OCI-LY1 (cell line): ENCODE measurements around the gene UBR4.

Experiments
- H2AFZ ChIP-seq: fragments of 200-600 bp; sonication (generic), shearing (Covaris generic); 2 replicates; pipeline ENCODE4 v1.6.0; 2014; ENCODE audit warnings: antibody characterized with exemption, mild to moderate bottlenecking, low read length
- H3F3A ChIP-seq: fragments of 200-600 bp; sonication (generic), shearing (Covaris generic); 2 replicates; pipeline ENCODE4 v1.6.0; 2014; ENCODE audit warnings: mild to moderate bottlenecking, antibody characterized with exemption, low read length, moderate library complexity; ENCODE audit not compliant: insufficient read depth
- H3K27ac ChIP-seq: fragments of 200-600 bp; sonication (generic); 2 replicates; pipeline ENCODE4 v1.5.1; 2014; ENCODE audit warnings: low read length, mixed run types, mild to moderate bottlenecking, low read depth; ENCODE audit not compliant: poor library complexity, severe bottlenecking
- H3K27me3 ChIP-seq: fragments of 200-600 bp; sonication (generic); 2 replicates; pipeline ENCODE4 v1.6.0; 2014; ENCODE audit warnings: antibody characterized with exemption, mild to moderate bottlenecking, low read length, moderate library complexity; ENCODE audit not compliant: insufficient read depth
- H3K36me3 ChIP-seq: fragments of 200-600 bp; sonication (generic); 2 replicates; pipeline ENCODE4 v1.6.1; 2014; ENCODE audit warnings: mild to moderate bottlenecking, antibody characterized with exemption, low read length, moderate library complexity, mixed read lengths; ENCODE audit not compliant: insufficient read depth
- H3K4me1 ChIP-seq: fragments of 200-600 bp; sonication (generic); 2 replicates; pipeline ENCODE4 v1.5.1; 2014; ENCODE audit warnings: mild to moderate bottlenecking, low read length, moderate library complexity; ENCODE audit not compliant: insufficient read depth, severe bottlenecking
- H3K4me2 ChIP-seq: fragments of 200-600 bp; sonication (generic), shearing (Covaris generic); 2 replicates; pipeline ENCODE4 v1.6.1; 2014; ENCODE audit warnings: low read length
- H3K4me3 ChIP-seq: fragments of 200-600 bp; sonication (generic); 2 replicates; pipeline ENCODE4 v1.5.1; 2014; ENCODE audit warnings: low read length, low read depth, mild to moderate bottlenecking, mixed read lengths; ENCODE audit not compliant: poor library complexity, severe bottlenecking
- H3K79me2 ChIP-seq: fragments of 200-600 bp; shearing (Covaris generic); 2 replicates; pipeline ENCODE4 v1.6.1; 2016; ENCODE audit warnings: mixed run types, low read length, mixed read lengths; ENCODE audit not compliant: insufficient read depth
- H3K9ac ChIP-seq: fragments of 200-600 bp; sonication (generic), shearing (Covaris generic); 2 replicates; pipeline ENCODE4 v1.6.1; 2014; ENCODE audit warnings: mild to moderate bottlenecking, low read length, mixed read lengths
- H3K9me2 ChIP-seq: fragments of 200-600 bp; sonication (generic), shearing (Covaris generic); 2 replicates; pipeline ENCODE4 v1.6.1; 2014; ENCODE audit warnings: low read depth, mild to moderate bottlenecking, low read length, mixed read lengths
- H3K9me3 ChIP-seq: fragments of 200-600 bp; shearing (Covaris generic); 2 replicates; pipeline ENCODE4 v1.6.1; 2014; ENCODE audit warnings: low read length, mixed read lengths
- H4K20me1 ChIP-seq: fragments of 200-600 bp; sonication (generic), shearing (Covaris generic); 2 replicates; pipeline ENCODE4 v1.6.0; 2016; ENCODE audit warnings: mild to moderate bottlenecking, low read length; ENCODE audit not compliant: insufficient read depth
- EZH2 ChIP-seq: fragments of 200-600 bp; sonication (generic), shearing (Covaris generic); IDR thresholded peaks from 2 replicates; pipeline ENCODE4 v1.8.0; 2017; ENCODE audit warnings: borderline replicate concordance, mixed run types, mild to moderate bottlenecking, antibody characterized with exemption, low read length, moderate library complexity, mixed read lengths
- TF ChIP-seq, protein P1 (sequence below): fragments of 200-600 bp; sonication (generic), shearing (Covaris generic); IDR thresholded peaks from 2 replicates; pipeline ENCODE4 v1.5.1; 2017; ENCODE audit warnings: mild to moderate bottlenecking, antibody characterized with exemption, low read length, moderate library complexity, mixed read lengths

The UBR4 gene

DNA sequence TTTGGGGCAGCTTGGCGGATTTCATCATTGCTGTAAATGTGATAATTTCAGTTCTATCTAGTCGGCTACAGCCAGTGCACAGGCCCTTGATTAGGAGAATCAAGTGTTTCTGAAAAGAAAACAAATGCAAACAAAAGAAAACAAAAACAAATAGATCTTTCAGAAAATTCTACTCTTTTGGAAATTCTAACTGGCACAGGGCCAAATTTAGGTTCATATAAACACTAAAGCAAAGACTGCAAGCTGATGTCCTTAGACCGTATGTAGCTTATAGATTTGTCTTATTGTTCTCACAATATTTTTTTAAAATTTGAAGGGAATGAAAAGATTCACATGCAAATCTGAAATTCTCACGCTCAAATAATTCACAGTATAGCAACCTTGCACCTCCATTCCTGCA, 11.2 kb downstream of the UBR4 start:
- Histone ChIP-seq H3K9ac (no peak overlapping the region), H3K4me2 (no peak overlapping the region), H3K27ac (no peak overlapping the region), H4K20me1 (no peaks in the 10 kb centered on the region), H3K27me3 (no peaks in the 10 kb centered on the region), H3K9me3 (no peaks in the 10 kb centered on the region), H3K4me1 (no peaks in the 10 kb centered on the region), H3K9me2 (no peaks in the 10 kb centered on the region), H3K4me3 (no peak overlapping the region), H2AFZ (no peak overlapping the region), H3F3A (no peaks in the 10 kb centered on the region), H3K79me2 (peaks cover 29% of the 10 kb centered on the region), H3K36me3 (peaks cover 72% of the 10 kb centered on the region)
- no peak for TF ChIP-seq EZH2
- TF ChIP-seq, protein P1, sequence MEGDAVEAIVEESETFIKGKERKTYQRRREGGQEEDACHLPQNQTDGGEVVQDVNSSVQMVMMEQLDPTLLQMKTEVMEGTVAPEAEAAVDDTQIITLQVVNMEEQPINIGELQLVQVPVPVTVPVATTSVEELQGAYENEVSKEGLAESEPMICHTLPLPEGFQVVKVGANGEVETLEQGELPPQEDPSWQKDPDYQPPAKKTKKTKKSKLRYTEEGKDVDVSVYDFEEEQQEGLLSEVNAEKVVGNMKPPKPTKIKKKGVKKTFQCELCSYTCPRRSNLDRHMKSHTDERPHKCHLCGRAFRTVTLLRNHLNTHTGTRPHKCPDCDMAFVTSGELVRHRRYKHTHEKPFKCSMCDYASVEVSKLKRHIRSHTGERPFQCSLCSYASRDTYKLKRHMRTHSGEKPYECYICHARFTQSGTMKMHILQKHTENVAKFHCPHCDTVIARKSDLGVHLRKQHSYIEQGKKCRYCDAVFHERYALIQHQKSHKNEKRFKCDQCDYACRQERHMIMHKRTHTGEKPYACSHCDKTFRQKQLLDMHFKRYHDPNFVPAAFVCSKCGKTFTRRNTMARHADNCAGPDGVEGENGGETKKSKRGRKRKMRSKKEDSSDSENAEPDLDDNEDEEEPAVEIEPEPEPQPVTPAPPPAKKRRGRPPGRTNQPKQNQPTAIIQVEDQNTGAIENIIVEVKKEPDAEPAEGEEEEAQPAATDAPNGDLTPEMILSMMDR: no peak

DNA sequence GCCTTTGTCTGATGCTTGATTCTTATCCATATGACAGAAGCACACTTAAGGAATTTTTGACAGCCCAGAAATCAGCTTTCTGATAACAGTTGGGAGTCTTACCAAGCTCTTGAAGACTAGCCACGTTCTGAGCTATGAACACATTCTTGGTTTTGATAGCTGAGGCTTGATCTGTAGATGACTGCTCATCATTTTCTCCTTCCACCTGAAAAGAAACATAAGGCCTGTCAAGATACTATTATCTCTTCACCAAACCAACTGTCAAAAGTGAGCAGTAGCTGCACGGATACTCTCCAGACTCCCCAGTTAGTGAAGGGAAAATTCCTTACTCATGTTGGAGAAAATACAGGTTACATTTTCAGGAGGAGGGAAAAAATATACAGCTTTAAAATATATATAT, 12.2 kb downstream of the UBR4 start:
- Histone ChIP-seq H3K4me2 (no peak overlapping the region), H3F3A (no peaks in the 10 kb centered on the region), H3K9ac (no peak overlapping the region), H2AFZ (no peak overlapping the region), H3K79me2 (peaks cover 19% of the 10 kb centered on the region), H3K27me3 (no peaks in the 10 kb centered on the region), H4K20me1 (no peaks in the 10 kb centered on the region), H3K4me1 (no peaks in the 10 kb centered on the region), H3K9me2 (no peaks in the 10 kb centered on the region), H3K36me3 (peaks cover 82% of the 10 kb centered on the region), H3K27ac (no peak overlapping the region), H3K4me3 (no peak overlapping the region), H3K9me3 (no peaks in the 10 kb centered on the region)
- TF ChIP-seq EZH2: no peak
- TF ChIP-seq, protein P1: no peak

DNA sequence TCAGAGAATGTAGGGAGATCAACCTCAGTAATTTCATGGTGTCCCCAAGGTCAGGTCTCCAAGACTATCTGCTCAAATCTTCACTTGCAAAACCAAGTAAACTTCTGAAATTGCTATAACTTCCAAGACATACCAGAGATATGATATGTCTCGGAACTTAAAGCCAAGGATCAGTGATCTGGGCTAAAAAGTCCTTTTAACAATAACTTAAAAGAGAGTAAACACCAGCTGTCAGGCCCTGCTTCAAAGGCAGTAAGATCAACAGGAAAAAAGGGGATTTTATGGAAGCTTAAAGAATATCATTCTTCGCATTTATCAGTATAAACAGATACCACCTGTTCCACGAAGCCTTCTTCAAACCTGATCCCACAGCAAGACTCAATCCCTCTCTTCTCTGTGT, 13.7 kb downstream of the UBR4 start:
- H3K79me2 ChIP-seq: peaks cover 4% of the 10 kb centered on the region
- no peaks in the 10 kb centered on the region for H3K9me3 ChIP-seq
- TF ChIP-seq, protein P1: no peak
- H3K36me3 ChIP-seq: peaks cover 88% of the 10 kb centered on the region
- H3K4me2 ChIP-seq: no peak overlapping the region
- no peak overlapping the region for H3K4me3 ChIP-seq
- H3K27me3 ChIP-seq: no peaks in the 10 kb centered on the region
- no peaks in the 10 kb centered on the region for H3K4me1 ChIP-seq
- no peaks in the 10 kb centered on the region for H4K20me1 ChIP-seq
- H3K9me2 ChIP-seq: no peaks in the 10 kb centered on the region
- no peaks in the 10 kb centered on the region for H3F3A ChIP-seq
- H2AFZ ChIP-seq: no peak overlapping the region
- no peak overlapping the region for H3K27ac ChIP-seq
- H3K9ac ChIP-seq: no peak overlapping the region
